Measurements from ENCODE around the gene TWIST1. TPM values are rescaled to one million over a fixed set of nuclear protein-coding genes. Genes with fewer than 3 reads are reported as not detected.

The TWIST1 gene
- total RNA-seq, 1 donor from 2014 or later: 5.7 TPM

- Histone ChIP-seq H3K79me2 (ENCODE audit: insufficient read depth, low read length) (peaks cover 35% of the 10 kb centered on the region), H3K4me3 (ENCODE audit: insufficient read depth, low read depth, low read length) (peak overlapping the region; percentile 94), H3K27ac (ENCODE audit: low read depth, low read length) (peak overlapping the region; percentile 52), H2AFZ (ENCODE audit: low read depth, low read length) (no peak overlapping the region), H3K4me1 (ENCODE audit: insufficient read depth, low read length) (peaks cover 39% of the 10 kb centered on the region), H4K20me1 (ENCODE audit: insufficient read depth, low read length) (peaks cover 4% of the 10 kb centered on the region), H3K27me3 (ENCODE audit: insufficient read depth, low read length) (peaks cover 8% of the 10 kb centered on the region), H3K9me3 (ENCODE audit: insufficient read depth, low read depth, low read length) (no peaks in the 10 kb centered on the region), H3K36me3 (ENCODE audit: insufficient read depth, low read length) (no peaks in the 10 kb centered on the region), H3K9ac (ENCODE audit: low read length) (peak overlapping the region; percentile 93), H3K4me2 (ENCODE audit: low read length) (peak overlapping the region; percentile 95)
- Mint-ChIP-seq H3K27me3 (ENCODE audit: low read depth, unreplicated experiment) (peaks cover 61% of the 10 kb centered on the region), H3K4me3 (ENCODE audit: unreplicated experiment) (peak overlapping the region; percentile 17), H3K4me1 (ENCODE audit: low read depth, unreplicated experiment) (peaks cover 13% of the 10 kb centered on the region), H3K27ac (ENCODE audit: unreplicated experiment) (no peak overlapping the region), H3K9me3 (ENCODE audit: unreplicated experiment) (peaks cover 3% of the 10 kb centered on the region), H3K36me3 (ENCODE audit: low read depth, unreplicated experiment) (no peaks in the 10 kb centered on the region)
- DNase-seq (ENCODE audit: low read depth) (peak; percentile 59), FAIRE-seq (no peak)
- no peak for TF ChIP-seq EZH2 (IDR thresholded peaks at IDR 0.05; ENCODE audit: insufficient read depth, low read length)
- no peak for TF ChIP-seq CTCF (IDR thresholded peaks at IDR 0.05; ENCODE audit: insufficient read depth, low read depth, low read length)
Measured at GRCh38 chr7:19114551-19114855, 2.9 kb downstream of the TWIST1 start.

GRCh38 chr7:19113855-19114550, 3.4 kb downstream of the TWIST1 start:
- Histone ChIP-seq H3K27ac (ENCODE audit: low read depth, low read length) (peak overlapping the region; percentile 52), H3K4me1 (ENCODE audit: insufficient read depth, low read length) (peaks cover 35% of the 10 kb centered on the region), H3K27me3 (ENCODE audit: insufficient read depth, low read length) (peaks cover 6% of the 10 kb centered on the region), H3K4me2 (ENCODE audit: low read length) (peak overlapping the region; percentile 95), H3K36me3 (ENCODE audit: insufficient read depth, low read length) (no peaks in the 10 kb centered on the region), H4K20me1 (ENCODE audit: insufficient read depth, low read length) (peaks cover 4% of the 10 kb centered on the region), H3K4me3 (ENCODE audit: insufficient read depth, low read depth, low read length) (peak overlapping the region; percentile 94), H3K9ac (ENCODE audit: low read length) (peak overlapping the region; percentile 93), H2AFZ (ENCODE audit: low read depth, low read length) (no peak overlapping the region), H3K9me3 (ENCODE audit: insufficient read depth, low read depth, low read length) (no peaks in the 10 kb centered on the region), H3K79me2 (ENCODE audit: insufficient read depth, low read length) (peaks cover 35% of the 10 kb centered on the region)
- peaks cover 62% of the 10 kb centered on the region for H3K27me3 Mint-ChIP-seq (ENCODE audit: low read depth, unreplicated experiment)
- no peak for FAIRE-seq
- H3K36me3 Mint-ChIP-seq (ENCODE audit: low read depth, unreplicated experiment): no peaks in the 10 kb centered on the region
- peaks cover 9% of the 10 kb centered on the region for H3K4me1 Mint-ChIP-seq (ENCODE audit: low read depth, unreplicated experiment)
- peak; percentile 56 for DNase-seq (ENCODE audit: low read depth)
- no peak overlapping the region for H3K27ac Mint-ChIP-seq (ENCODE audit: unreplicated experiment)
- peak overlapping the region; percentile 17 for H3K4me3 Mint-ChIP-seq (ENCODE audit: unreplicated experiment)
- peaks cover 6% of the 10 kb centered on the region for H3K9me3 Mint-ChIP-seq (ENCODE audit: unreplicated experiment)
- no peak for TF ChIP-seq CTCF (IDR thresholded peaks at IDR 0.05; ENCODE audit: insufficient read depth, low read depth, low read length)
- no peak for TF ChIP-seq EZH2 (IDR thresholded peaks at IDR 0.05; ENCODE audit: insufficient read depth, low read length)

GRCh38 chr7:19113002-19113350, 4.5 kb downstream of the TWIST1 start:
- no peak overlapping the region for H3K9ac ChIP-seq (ENCODE audit: low read length)
- H3K36me3 ChIP-seq (ENCODE audit: insufficient read depth, low read length): no peaks in the 10 kb centered on the region
- DNase-seq (ENCODE audit: low read depth) (no peak), FAIRE-seq (no peak)
- peak overlapping the region; percentile 95 for H3K4me2 ChIP-seq (ENCODE audit: low read length)
- TF ChIP-seq CTCF (IDR thresholded peaks at IDR 0.05; ENCODE audit: insufficient read depth, low read depth, low read length) (no peak), EZH2 (IDR thresholded peaks at IDR 0.05; ENCODE audit: insufficient read depth, low read length) (no peak)
- Mint-ChIP-seq H3K27ac (ENCODE audit: unreplicated experiment) (no peak overlapping the region), H3K4me1 (ENCODE audit: low read depth, unreplicated experiment) (peaks cover 9% of the 10 kb centered on the region), H3K4me3 (ENCODE audit: unreplicated experiment) (no peak overlapping the region), H3K36me3 (ENCODE audit: low read depth, unreplicated experiment) (no peaks in the 10 kb centered on the region), H3K27me3 (ENCODE audit: low read depth, unreplicated experiment) (peaks cover 68% of the 10 kb centered on the region), H3K9me3 (ENCODE audit: unreplicated experiment) (peaks cover 9% of the 10 kb centered on the region)
- peaks cover 31% of the 10 kb centered on the region for H3K4me1 ChIP-seq (ENCODE audit: insufficient read depth, low read length)
- peaks cover 6% of the 10 kb centered on the region for H3K27me3 ChIP-seq (ENCODE audit: insufficient read depth, low read length)
- H3K27ac ChIP-seq (ENCODE audit: low read depth, low read length): no peak overlapping the region
- H2AFZ ChIP-seq (ENCODE audit: low read depth, low read length): no peak overlapping the region
- H3K9me3 ChIP-seq (ENCODE audit: insufficient read depth, low read depth, low read length): no peaks in the 10 kb centered on the region
- peaks cover 4% of the 10 kb centered on the region for H4K20me1 ChIP-seq (ENCODE audit: insufficient read depth, low read length)
- H3K79me2 ChIP-seq (ENCODE audit: insufficient read depth, low read length): peaks cover 35% of the 10 kb centered on the region
- H3K4me3 ChIP-seq (ENCODE audit: insufficient read depth, low read depth, low read length): peak overlapping the region; percentile 0

Measured in astrocyte (in vitro differentiated cells and primary cell).